H1 (cell line): Measurements from ENCODE around the gene LRBA. TPM values are rescaled to one million over a fixed set of nuclear protein-coding genes. Genes with fewer than 3 reads are reported as not detected.

ENCODE experiments used
- CTCF ChIA-PET: fragments of 300-600 bp; sonication (Branson Sonifier 250); formaldehyde crosslinking; loops from one replicate; lab custom pipeline; 2021; ENCODE audit not compliant: partially characterized antibody; lab: Charles Lee
- POLR2A ChIA-PET: fragments of 300-600 bp; sonication (Branson Sonifier 250); formaldehyde crosslinking; loops from one replicate; lab custom pipeline; 2021; ENCODE audit warnings: inconsistent platforms; ENCODE audit not compliant: partially characterized antibody; lab: Charles Lee
- DNase-seq, 2 experiments: peaks; one replicate each; pipeline versions ENCODE4 v3.0.0 to v3.0.0-alpha.2; 2010 to 2022; ENCODE audit warnings: low spot score in 2 of 2, low read depth in 1 of 2, mixed read lengths in 1 of 2
- FAIRE-seq: peaks from 2 replicates; lab custom pipeline; 2011; peaks lifted over from hg19 to GRCh38; lab: Jason Lieb, UNC
- H2AFZ ChIP-seq: 2 replicates; pipeline ENCODE4 v1.8.1; 2012; ENCODE audit warnings: low read length, inconsistent platforms
- H2AK5ac ChIP-seq: 2 replicates; pipeline ENCODE4 v1.6.1; 2013; ENCODE audit warnings: low read depth, low read length
- H2BK120ac ChIP-seq: replicated peaks from 2 replicates; pipeline ENCODE3; 2013; ENCODE audit warnings: low read depth, low read length, inconsistent platforms
- H2BK12ac ChIP-seq: 2 replicates; pipeline ENCODE4 v1.6.1; 2013; ENCODE audit warnings: low read depth, low read length
- H2BK15ac ChIP-seq: 2 replicates; pipeline ENCODE4 v1.6.1; 2013; ENCODE audit warnings: low read length
- H2BK20ac ChIP-seq: 2 replicates; pipeline ENCODE4 v1.6.1; 2013; ENCODE audit warnings: low read length
- H2BK5ac ChIP-seq: 2 replicates; pipeline ENCODE4 v1.6.1; 2013; ENCODE audit warnings: low read depth, low read length
- H3K14ac ChIP-seq: 2 replicates; pipeline ENCODE4 v1.6.1; 2013; ENCODE audit warnings: inconsistent platforms; ENCODE audit not compliant: insufficient read length
- H3K18ac ChIP-seq: 2 replicates; pipeline ENCODE4 v1.6.1; 2013; ENCODE audit warnings: low read length; ENCODE audit errors: extremely low read depth
- H3K23ac ChIP-seq: 2 replicates; pipeline ENCODE4 v1.6.1; 2013; ENCODE audit warnings: inconsistent platforms; ENCODE audit not compliant: insufficient read length
- H3K23me2 ChIP-seq: 2 replicates; pipeline ENCODE4 v1.6.1; 2013; ENCODE audit warnings: low read depth, low read length
- H3K27ac ChIP-seq: 2 replicates; pipeline ENCODE4 v1.6.1; 2011; ENCODE audit warnings: low read depth, low read length, inconsistent platforms
- H3K27me3 ChIP-seq, 4 experiments: replicated peaks in 1 of 4; 1 replicate in 1 of 4; 2 replicates in 3 of 4; pipeline versions ENCODE4 v1.6.1 to v1.8.1; 2011 to 2013; ENCODE audit warnings: low read length in 3 of 4, mild to moderate bottlenecking in 3 of 4, inconsistent platforms in 2 of 4, mixed read lengths in 2 of 4, moderate library complexity in 1 of 4; ENCODE audit not compliant: control insufficient read depth in 3 of 4, insufficient read depth in 3 of 4; ENCODE audit errors: extremely low read depth in 1 of 4
- H3K36me3 ChIP-seq, 4 experiments: 2 replicates each; pipeline versions ENCODE4 v1.6.1 to v1.8.1; 2011 to 2013; ENCODE audit warnings: mild to moderate bottlenecking in 4 of 4, low read length in 3 of 4, moderate library complexity in 2 of 4, control low read depth in 1 of 4, inconsistent platforms in 1 of 4; ENCODE audit not compliant: insufficient read depth in 4 of 4, control insufficient read depth in 2 of 4
- H3K4ac ChIP-seq: replicated peaks from 2 replicates; pipeline ENCODE3; 2013; ENCODE audit warnings: low read length, low read depth, mixed read lengths, inconsistent platforms; ENCODE audit not compliant: insufficient read length
- H3K4me1 ChIP-seq, 4 experiments: replicated peaks in 1 of 4; 1 replicate in 1 of 4; 2 replicates in 3 of 4; pipeline versions ENCODE4 v1.6.1 to v1.8.1; 2011 to 2013; ENCODE audit warnings: low read length in 3 of 4, inconsistent platforms in 2 of 4, mixed read lengths in 1 of 4; ENCODE audit not compliant: insufficient read depth in 4 of 4, control insufficient read depth in 3 of 4
- H3K4me2 ChIP-seq, 2 experiments: 2 replicates each; pipeline versions ENCODE4 v1.6.1 to v1.8.1; 2011 to 2013; ENCODE audit warnings: low read depth in 2 of 2, low read length in 2 of 2, control low read depth in 1 of 2, inconsistent platforms in 1 of 2, mild to moderate bottlenecking in 1 of 2; ENCODE audit not compliant: insufficient read depth in 1 of 2
- H3K4me3 ChIP-seq, 4 experiments: fragments of 200-600, 300-600 bp in 1 of 4; sonication (generic), shearing (Covaris generic), sonication (Bioruptor Twin) in 1 of 4; 2 replicates each; pipeline versions ENCODE4 v1.5.1 to v1.8.1; 2011 to 2016; ENCODE audit warnings: low read length in 4 of 4, low read depth in 3 of 4, control low read depth in 2 of 4, inconsistent platforms in 2 of 4, mild to moderate bottlenecking in 2 of 4, mixed read lengths in 1 of 4, moderate library complexity in 1 of 4; ENCODE audit not compliant: insufficient read depth in 2 of 4; ENCODE audit errors: extremely low read depth in 1 of 4
- H3K56ac ChIP-seq: replicated peaks from 2 replicates; pipeline ENCODE3; 2013; ENCODE audit warnings: low read depth, mild to moderate bottlenecking, mixed read lengths, low read length, inconsistent platforms; ENCODE audit not compliant: insufficient read length
- H3K79me1 ChIP-seq: 2 replicates; pipeline ENCODE4 v1.6.1; 2013; ENCODE audit warnings: low read depth, low read length, control low read depth
- H3K79me2 ChIP-seq, 2 experiments: 2 replicates each; pipeline versions ENCODE4 v1.6.1 to v1.8.1; 2012 to 2013; ENCODE audit warnings: low read length in 2 of 2, mild to moderate bottlenecking in 2 of 2, inconsistent platforms in 1 of 2; ENCODE audit not compliant: insufficient read depth in 2 of 2, control insufficient read depth in 1 of 2
- H3K9ac ChIP-seq, 4 experiments: replicated peaks in 1 of 4; 1 replicate in 1 of 4; 2 replicates in 3 of 4; pipeline versions ENCODE4 v1.6.1 to v1.8.1; 2011 to 2013; ENCODE audit warnings: low read depth in 3 of 4, low read length in 3 of 4, control low read depth in 2 of 4, mild to moderate bottlenecking in 2 of 4, moderate library complexity in 2 of 4, inconsistent platforms in 1 of 4; ENCODE audit errors: extremely low read depth in 1 of 4
- H3K9me3 ChIP-seq, 2 experiments: 2 replicates each; pipeline versions ENCODE4 v1.6.1 to v1.8.1; 2012 to 2013; ENCODE audit warnings: mild to moderate bottlenecking in 2 of 2, moderate library complexity in 2 of 2, control low read depth in 1 of 2, inconsistent platforms in 1 of 2, low read depth in 1 of 2, low read length in 1 of 2, mixed read lengths in 1 of 2; ENCODE audit not compliant: insufficient read depth in 2 of 2
- H4K20me1 ChIP-seq, 2 experiments: replicated peaks in 1 of 2; 2 replicates each; pipeline versions ENCODE3 to v1.8.1; 2011 to 2013; ENCODE audit warnings: inconsistent platforms in 2 of 2, low read length in 2 of 2, mild to moderate bottlenecking in 1 of 2; ENCODE audit not compliant: insufficient read depth in 2 of 2, control insufficient read depth in 1 of 2
- H4K5ac ChIP-seq: 2 replicates; pipeline ENCODE4 v1.6.1; 2013; ENCODE audit warnings: low read length, low read depth, mixed read lengths, inconsistent platforms; ENCODE audit not compliant: insufficient read length
- H4K8ac ChIP-seq: 2 replicates; pipeline ENCODE4 v1.8.0; 2013; ENCODE audit warnings: mild to moderate bottlenecking, moderate library complexity, low read length, inconsistent platforms; ENCODE audit not compliant: insufficient read depth; ENCODE audit errors: extremely low read depth
- H4K91ac ChIP-seq: replicated peaks from 2 replicates; pipeline ENCODE3; 2013; ENCODE audit warnings: low read length, mixed read lengths, inconsistent platforms; ENCODE audit not compliant: insufficient read length
- ASH2L ChIP-seq: fragments of 200-600, 300-600 bp; sonication (generic); IDR thresholded peaks from one replicate; pipeline ENCODE4 v1.7.1; 2017; ENCODE audit warnings: low read length
- CBX5 ChIP-seq: fragments of 300-800, 300-1000 bp; sonication (generic); IDR thresholded peaks from 2 replicates; pipeline ENCODE4 v1.7.1; 2016; ENCODE audit warnings: antibody characterized with exemption, low read length, low read depth
- CHD1 ChIP-seq: IDR thresholded peaks from 2 replicates; pipeline ENCODE4 v1.6.1; 2012; ENCODE audit warnings: low read depth, low read length, improper control_type of control experiment
- CHD2 ChIP-seq: IDR thresholded peaks from 2 replicates; pipeline ENCODE4 v1.6.1; 2012; ENCODE audit warnings: low read length, improper control_type of control experiment
- FOSL1 ChIP-seq: IDR thresholded peaks from 2 replicates; pipeline ENCODE4 v1.6.1; 2011; ENCODE audit warnings: mild to moderate bottlenecking, low read depth, low read length, moderate library complexity; ENCODE audit not compliant: insufficient read depth
- GABPA ChIP-seq: IDR thresholded peaks from 2 replicates; pipeline ENCODE4 v1.6.1; 2011; ENCODE audit warnings: mild to moderate bottlenecking, low read length, moderate library complexity, borderline replicate concordance; ENCODE audit not compliant: insufficient read depth
- GTF2F1 ChIP-seq: IDR thresholded peaks from 2 replicates; pipeline ENCODE4 v1.6.1; 2012; ENCODE audit warnings: low read depth, low read length, improper control_type of control experiment, borderline replicate concordance
- HDAC2 ChIP-seq, 2 experiments: fragments of 300-600 bp in 1 of 2; sonication (generic) in 1 of 2; IDR thresholded peaks; 2 replicates each; pipeline ENCODE4 v1.6.1; 2011 to 2012; ENCODE audit warnings: low read depth in 2 of 2, low read length in 2 of 2, mild to moderate bottlenecking in 2 of 2, moderate library complexity in 2 of 2, borderline replicate concordance in 1 of 2, inconsistent platforms in 1 of 2
- POLR2AphosphoS5 ChIP-seq: IDR thresholded peaks from 2 replicates; pipeline ENCODE4 v1.6.1; 2011; ENCODE audit warnings: low read depth, low read length
- RFX5 ChIP-seq: IDR thresholded peaks from 2 replicates; pipeline ENCODE4 v1.6.1; 2011; ENCODE audit warnings: low read depth, low read length, improper control_type of control experiment, borderline replicate concordance
- RNF2 ChIP-seq: fragments of 200-900, 300-1000 bp; sonication (generic); IDR thresholded peaks from 2 replicates; pipeline ENCODE4 v1.7.1; 2016; ENCODE audit warnings: borderline replicate concordance, low read depth, mild to moderate bottlenecking, antibody characterized with exemption, low read length; ENCODE audit not compliant: poor library complexity, severe bottlenecking; ENCODE audit errors: missing control alignments
- SIX5 ChIP-seq: IDR thresholded peaks from 2 replicates; pipeline ENCODE4 v1.6.1; 2011; ENCODE audit warnings: mild to moderate bottlenecking, low read depth, low read length
- SRF ChIP-seq: IDR thresholded peaks from 2 replicates; pipeline ENCODE4 v1.6.1; 2011; ENCODE audit warnings: mild to moderate bottlenecking, low read depth, low read length, moderate library complexity
- SUZ12 ChIP-seq: fragments of 200-600 bp; sonication (generic); IDR thresholded peaks from 2 replicates; pipeline ENCODE4 v1.6.1; 2012; ENCODE audit warnings: mild to moderate bottlenecking, inconsistent platforms, low read length, moderate library complexity, mixed read lengths
- TBP ChIP-seq: IDR thresholded peaks from 2 replicates; pipeline ENCODE4 v1.6.1; 2011; ENCODE audit warnings: low read depth, low read length, improper control_type of control experiment
- YY1 ChIP-seq: IDR thresholded peaks from 2 replicates; pipeline ENCODE4 v1.6.1; 2011; ENCODE audit warnings: low read depth, mild to moderate bottlenecking, low read length
- WGBS, 2 experiments: shearing (Covaris generic) in 1 of 2; methylation state at CpG; one replicate each; pipeline versions ENCODE4 v1.1.6 to v1.1.7; 2013 to 2015; ENCODE audit warnings: low lambda C conversion rate in 2 of 2, mixed read lengths in 2 of 2, inconsistent platforms in 1 of 2, low coverage in 1 of 2, missing lambda C conversion rate in 1 of 2; ENCODE audit not compliant: insufficient replicate concordance in 2 of 2, insufficient coverage in 1 of 2, insufficient read length in 1 of 2; ENCODE audit errors: extremely low coverage in 1 of 2, missing lambda C conversion rate in 1 of 2; 5-methylcytosine and 5-hydroxymethylcytosine counted together
- polyA plus RNA-seq, 7 experiments: library from polyadenylated mRNA; depleted of rRNA in 3 of 7; stranded (reverse) in 5 of 7; unstranded in 2 of 7; fragments of >200 nt in 5 of 7; fragments of 200-250 nt in 2 of 7; gene quantifications; 1 replicate in 5 of 7; 2 replicates in 1 of 7; 4 replicates in 1 of 7; pipeline versions ENCODE4 v1.2.1 to v1.2.3, GENCODE V29; 2011 to 2013; ENCODE audit warnings: missing spikeins in 2 of 7, mixed read lengths in 2 of 7
- total RNA-seq: library from RNA; stranded (reverse); fragmentation: NEBNext Ultra II Directional; extraction: Animal tissue kit (Norgen Biotek cat#: 25700); gene quantifications from 2 replicates; pipeline ENCODE4 v1.2.1, GENCODE V29; 2021

Gene LRBA
- total and polyA plus RNA-seq, 2 of the 8 experiments (the other 6 are each of a cell fraction or from before 2014, with no cell fraction given) = 54.6 to 83.2 TPM

GRCh38 chr4:150451883-150452282 lies 563.2 kb downstream of the LRBA start:
- no peaks in the 10 kb centered on the region for H3K79me2 ChIP-seq
- no peaks in the 10 kb centered on the region for H3K79me1 ChIP-seq
- H3K27me3 ChIP-seq = no peaks in the 10 kb centered on the region
- ChIA-PET POLR2A (no interaction called here), CTCF (no interaction called here)
- no peak overlapping the region for H2BK15ac ChIP-seq
- H3K56ac ChIP-seq = no peak overlapping the region
- no peaks in the 10 kb centered on the region for H3K4me1 ChIP-seq
- no peak overlapping the region for H3K27ac ChIP-seq
- H3K9ac ChIP-seq = no peak overlapping the region
- no peaks in the 10 kb centered on the region for H3K36me3 ChIP-seq
- no peak overlapping the region for H4K8ac ChIP-seq
- H3K4ac ChIP-seq = no peak overlapping the region
- FAIRE-seq (no peak), DNase-seq (no peak)
- H4K20me1 ChIP-seq = no peaks in the 10 kb centered on the region
- H3K4me2 ChIP-seq = no peak overlapping the region
- no peak overlapping the region for H4K91ac ChIP-seq
- H3K14ac ChIP-seq = no peak overlapping the region
- H2AK5ac ChIP-seq = no peak overlapping the region
- no peak overlapping the region for H2BK5ac ChIP-seq
- H3K23me2 ChIP-seq = no peaks in the 10 kb centered on the region
- WGBS, 2 experiments = 98% methylated on average over 3 of the region's 3 CpGs; no CpG with 5 or more reads in 1 of the 2 experiments
- H2BK12ac ChIP-seq = no peak overlapping the region
- H4K5ac ChIP-seq = no peak overlapping the region
- no peak overlapping the region for H2BK20ac ChIP-seq
- H3K18ac ChIP-seq = no peak overlapping the region
- no peak overlapping the region for H2BK120ac ChIP-seq
- H3K23ac ChIP-seq = no peak overlapping the region
- H2AFZ ChIP-seq = no peak overlapping the region
- H3K9me3 ChIP-seq = no peaks in the 10 kb centered on the region
- no peak overlapping the region for H3K4me3 ChIP-seq
- TF ChIP-seq GTF2F1 (no peak), CHD1 (no peak), YY1 (no peak), SRF (no peak), ASH2L (no peak), RNF2 (no peak), HDAC2 (IDR thresholded peaks at IDR 0.05; ENCODE audit: borderline replicate concordance in 1 of 2, low read depth in 2 of 2, low read length in 2 of 2) (no peak), SUZ12 (no peak), POLR2AphosphoS5 (no peak), TBP (no peak), RFX5 (no peak), GABPA (no peak), CHD2 (no peak), CBX5 (no peak), FOSL1 (no peak), SIX5 (no peak)
